Activated T-cell treated with anti-CD3 and anti-CD28 coated beads, Interleukin-2, amount 50 U/mL, for 48 hours (primary cell): ENCODE data around the gene KLK7.

Source experiments
- DNase-seq, 2 experiments: peaks; one replicate each; pipeline ENCODE4 v3.0.0-alpha.2; 2020

KLK7 gene

GRCh38 chr19:50928831-50929230, 54.9 kb downstream of the KLK7 start:
- no peak for DNase-seq
